ENCODE measurements around the gene MED12. TPM values are rescaled to one million over a fixed set of nuclear protein-coding genes. Genes with fewer than 3 reads are reported as not detected.

Gene MED12
- total RNA-seq, 2 donors from 2014 or later: 29.4 to 82.3 TPM

- H3K9me3 ChIP-seq: no peaks in the 10 kb centered on the region
- DNase-seq (ENCODE audit: low spot score): no peak
- WGBS: 50% methylated on average over 4 of the region's 4 CpGs
- H3K4me1 ChIP-seq (replicated peaks): no peaks in the 10 kb centered on the region
- no peaks in the 10 kb centered on the region for H3K36me3 ChIP-seq
- H3K4me3 ChIP-seq: no peak overlapping the region
- intact Hi-C loops (cut with DNase I): loop anchor here (5.0 kb wide), 1 partner anchor 83 kb away; no protein-coding TSS in a partner anchor
- TF ChIP-seq POLR2A (IDR thresholded peaks at IDR 0.05): no peak
- no peak for TF ChIP-seq CTCF (IDR thresholded peaks at IDR 0.05)
- TF ChIP-seq POLR2AphosphoS5 (IDR thresholded peaks at IDR 0.05): no peak
- no peak overlapping the region for H3K27ac ChIP-seq
- H3K27me3 ChIP-seq (replicated peaks; ENCODE audit: insufficient read depth): no peaks in the 10 kb centered on the region
Measured at GRCh38 chrX:71099736-71100135, 18.7 kb upstream of the MED12 start.

GRCh38 chrX:71100581-71101505 is 17.6 kb upstream of the MED12 start:
- Histone ChIP-seq H3K9me3 (no peaks in the 10 kb centered on the region), H3K27ac (no peak overlapping the region), H3K4me1 (replicated peaks) (no peaks in the 10 kb centered on the region), H3K4me3 (no peak overlapping the region), H3K27me3 (replicated peaks; ENCODE audit: insufficient read depth) (no peaks in the 10 kb centered on the region), H3K36me3 (no peaks in the 10 kb centered on the region)
- DNase-seq (ENCODE audit: low spot score): no peak
- 72% methylated on average over 17 of the region's 31 CpGs for WGBS
- TF ChIP-seq POLR2A (IDR thresholded peaks at IDR 0.05) (no peak), CTCF (IDR thresholded peaks at IDR 0.05) (no peak), POLR2AphosphoS5 (IDR thresholded peaks at IDR 0.05) (no peak)
- intact Hi-C loops (cut with DNase I): no loop called here

- Histone ChIP-seq H3K27me3 (replicated peaks; ENCODE audit: insufficient read depth) (no peaks in the 10 kb centered on the region), H3K4me1 (replicated peaks) (no peaks in the 10 kb centered on the region), H3K36me3 (no peaks in the 10 kb centered on the region), H3K27ac (no peak overlapping the region), H3K9me3 (no peaks in the 10 kb centered on the region), H3K4me3 (no peak overlapping the region)
- no peak for DNase-seq (ENCODE audit: low spot score)
- TF ChIP-seq CTCF (IDR thresholded peaks at IDR 0.05): no peak
- TF ChIP-seq POLR2AphosphoS5 (IDR thresholded peaks at IDR 0.05): no peak
- no peak for TF ChIP-seq POLR2A (IDR thresholded peaks at IDR 0.05)
- WGBS: 68% methylated on average over 3 of the region's 3 CpGs
- intact Hi-C loops (cut with DNase I): no loop called here
Measured at GRCh38 chrX:71102292-71102691, 16.1 kb upstream of the MED12 start.

GRCh38 chrX:71103110-71103983 is 15.0 kb upstream of the MED12 start:
- Histone ChIP-seq H3K27ac (no peak overlapping the region), H3K36me3 (no peaks in the 10 kb centered on the region), H3K4me3 (no peak overlapping the region), H3K27me3 (replicated peaks; ENCODE audit: insufficient read depth) (no peaks in the 10 kb centered on the region), H3K9me3 (no peaks in the 10 kb centered on the region), H3K4me1 (replicated peaks) (no peaks in the 10 kb centered on the region)
- no peak for DNase-seq (ENCODE audit: low spot score)
- TF ChIP-seq POLR2AphosphoS5 (IDR thresholded peaks at IDR 0.05): no peak
- no peak for TF ChIP-seq CTCF (IDR thresholded peaks at IDR 0.05)
- TF ChIP-seq POLR2A (IDR thresholded peaks at IDR 0.05): no peak
- 34% methylated on average over 10 of the region's 10 CpGs for WGBS
- intact Hi-C loops (cut with DNase I): no loop called here
